AG04450 (cell line): ENCODE data around the gene POLDIP2. TPM values are rescaled to one million over a fixed set of nuclear protein-coding genes. Genes with fewer than 3 reads are reported as not detected.

ENCODE experiments used
- CTCF ChIA-PET: fragments of 300-600, 350-600 bp; formaldehyde crosslinking; extraction: SDS; loops from one replicate; lab custom pipeline; 2022; ENCODE audit warnings: antibody characterized with exemption, inconsistent platforms; lab: Charles Lee
- POLR2A ChIA-PET: fragments of 350-600 bp; formaldehyde crosslinking; extraction: SDS; loops from one replicate; lab custom pipeline; 2021; ENCODE audit warnings: antibody characterized with exemption, inconsistent platforms; lab: Yijun Ruan, JAX
- DNase-seq: peaks from one replicate; pipeline ENCODE4 v3.0.0-alpha.2; 2011; ENCODE audit warnings: low read depth, low spot score
- H3K27ac ChIP-seq: one replicate; pipeline ENCODE4 v1.5.1; 2012; ENCODE audit warnings: low read depth, low read length, control low read depth
- H3K27me3 ChIP-seq: one replicate; pipeline ENCODE4 v1.6.0; 2012; ENCODE audit warnings: low read length; ENCODE audit not compliant: control insufficient read depth, insufficient read depth
- H3K4me3 ChIP-seq: 2 replicates; pipeline ENCODE4 v1.5.1; 2011; ENCODE audit warnings: mild to moderate bottlenecking, low read depth, low read length, control low read depth
- H3K9me3 ChIP-seq: 2 replicates; pipeline ENCODE4 v1.5.1; 2012; ENCODE audit warnings: low read length; ENCODE audit not compliant: control insufficient read depth, insufficient read depth
- CTCF ChIP-seq: IDR thresholded peaks from 2 replicates; pipeline ENCODE4 v1.5.1; 2011; ENCODE audit warnings: low read depth, low read length, control low read depth, inconsistent platforms
- polyA plus RNA-seq: library from polyadenylated mRNA; depleted of rRNA; stranded (reverse); fragments of >200 nt; gene quantifications from 2 replicates; pipeline ENCODE4 v1.2.3, GENCODE V29; 2011

Gene POLDIP2
- polyA plus RNA-seq, 1 experiment, result 84.7 TPM

- peak; percentile 74 for DNase-seq
- H3K4me3 ChIP-seq, result peak overlapping the region; percentile 97
- no peak for TF ChIP-seq CTCF
- ChIA-PET CTCF (interaction anchor here (0.7 to 1.2 kb wide), 3 partner anchors 85 to 442 kb away, joined by 3 to 7 read pairs (median 4); partner anchors contain the start of gene LYRM9), POLR2A (interaction anchor here (0.6 to 2.6 kb wide), 12 partner anchors 8 to 295 kb away, joined by 3 to 36 read pairs (median 4); partner anchors contain the start of genes POLDIP2, SARM1, TMEM97 and VTN)
- H3K27ac ChIP-seq, result peak overlapping the region; percentile 99
- H3K27me3 ChIP-seq, result no peaks in the 10 kb centered on the region
- H3K9me3 ChIP-seq, result no peaks in the 10 kb centered on the region; the same call in 1 of the 2 replicates
Observed at GRCh38 chr17:28335959-28336871, 21.1 kb downstream of the POLDIP2 start.

- peak; percentile 100 for DNase-seq
- ChIA-PET CTCF (interaction anchor here (0.7 to 1.2 kb wide), 3 partner anchors 84 to 442 kb away, joined by 3 to 7 read pairs (median 4); partner anchors contain the start of gene LYRM9), POLR2A (interaction anchor here (0.6 to 2.6 kb wide), 12 partner anchors 8 to 294 kb away, joined by 3 to 36 read pairs (median 4); partner anchors contain the start of genes POLDIP2, SARM1, TMEM97 and VTN)
Observed at GRCh38 chr17:28335201-28335958, 21.9 kb downstream of the POLDIP2 start, which contains the start of the genes IFT20 and TNFAIP1. Gene IFT20 (minus strand): TSS chr17:28335472. CDS start chr17:28331985, 3,487 bp downstream. Gene TNFAIP1 (plus strand): TSS chr17:28335761. CDS start chr17:28339522, 3,761 bp downstream.

GRCh38 chr17:28334666-28335200 is 22.6 kb downstream of the POLDIP2 start:
- DNase-seq, result no peak
- Histone ChIP-seq H3K27ac (peak overlapping the region; percentile 93), H3K27me3 (no peaks in the 10 kb centered on the region), H3K9me3 (no peaks in the 10 kb centered on the region; the same call in 1 of the 2 replicates), H3K4me3 (peak overlapping the region; percentile 65)
- no peak for TF ChIP-seq CTCF
- ChIA-PET POLR2A (interaction anchor here (1.0 to 2.6 kb wide), 9 partner anchors 9 to 294 kb away, joined by 3 to 36 read pairs (median 5); partner anchors contain the start of genes POLDIP2, SARM1 and VTN), CTCF (interaction anchor here (0.6 to 1.1 kb wide), 2 partner anchors 32 to 82 kb away, joined by 3 to 5 read pairs; no protein-coding TSS in a partner anchor)

More at GRCh38 chr17:28335201-28335958, 21.9 kb downstream of the POLDIP2 start, which contains the start of the genes IFT20 and TNFAIP1:
- no peak for TF ChIP-seq CTCF
- Histone ChIP-seq H3K4me3 (peak within 1 kb of the TSS; percentile 97), H3K27ac (peak within 1 kb of the TSS; percentile 99), H3K9me3 (no peaks in the 10 kb centered on the region; the same call in 1 of the 2 replicates), H3K27me3 (no peaks in the 10 kb centered on the region)

GRCh38 chr17:28334171-28334570 is 23.2 kb downstream of the POLDIP2 start:
- Histone ChIP-seq H3K27ac (no peak overlapping the region), H3K9me3 (no peaks in the 10 kb centered on the region; the same call in 1 of the 2 replicates), H3K4me3 (peak overlapping the region; percentile 65), H3K27me3 (no peaks in the 10 kb centered on the region)
- ChIA-PET POLR2A (interaction anchor here (2.6 kb wide), 1 partner anchor 12 kb away, joined by 28 read pairs; no protein-coding TSS in a partner anchor), CTCF (interaction anchor here (0.6 to 1.1 kb wide), 2 partner anchors 31 to 82 kb away, joined by 3 to 5 read pairs; no protein-coding TSS in a partner anchor)
- TF ChIP-seq CTCF, result no peak
- DNase-seq, result no peak
